HEK293 (cell line): ENCODE results near the gene CDCA5.

ENCODE experiments used
- CTCF ChIA-PET: fragments of 350-600 bp; formaldehyde crosslinking; extraction: SDS; loops from one replicate; lab custom pipeline; 2021; ENCODE audit warnings: antibody characterized with exemption; lab: Yijun Ruan, JAX
- POLR2A ChIA-PET: fragments of 300-600 bp; formaldehyde crosslinking; extraction: SDS; loops from one replicate; lab custom pipeline; 2020; ENCODE audit warnings: antibody characterized with exemption, inconsistent platforms; lab: Yijun Ruan, JAX
- H3K27ac ChIP-seq: fragments of 200-500 bp; sonication (Bioruptor generic); 2 replicates; pipeline ENCODE4 v1.5.1; 2014; ENCODE audit warnings: low read depth, low read length, control low read depth, inconsistent platforms; ENCODE audit errors: extremely low read depth
- H3K36me3 ChIP-seq, 2 experiments: fragments of 200-500 bp in 1 of 2; sonication (Bioruptor generic) in 1 of 2; 1 replicate in 1 of 2; 2 replicates in 1 of 2; pipeline ENCODE4 v1.5.1; 2014 to 2017; ENCODE audit warnings: inconsistent platforms in 2 of 2, low read length in 2 of 2; ENCODE audit not compliant: control insufficient read depth in 2 of 2, insufficient read depth in 1 of 2
- H3K4me1 ChIP-seq: fragments of 200-500 bp; sonication (Bioruptor generic); 2 replicates; pipeline ENCODE4 v1.5.1; 2014; ENCODE audit warnings: mild to moderate bottlenecking, low read length, inconsistent platforms; ENCODE audit not compliant: control insufficient read depth, insufficient read depth
- H3K4me3 ChIP-seq: 2 replicates; pipeline ENCODE4 v1.5.1; 2011; ENCODE audit warnings: low read depth, mild to moderate bottlenecking, control low read depth, low read length, moderate library complexity
- H3K9me3 ChIP-seq: fragments of 200-500 bp; sonication (Bioruptor generic); 2 replicates; pipeline ENCODE4 v1.5.1; 2014; ENCODE audit warnings: low read depth, low read length, inconsistent platforms; ENCODE audit not compliant: control insufficient read depth, insufficient read depth
- FEZF1 ChIP-seq: fragments of 450-650 bp; formaldehyde crosslinking; IDR thresholded peaks from 2 replicates; pipeline ENCODE4 v1.5.1; 2016; ENCODE audit warnings: missing biosample characterization, missing genetic modification characterization
- GFI1B ChIP-seq: fragments of 450-650 bp; formaldehyde crosslinking; IDR thresholded peaks from 2 replicates; pipeline ENCODE4 v1.5.1; 2016; ENCODE audit warnings: missing biosample characterization, missing genetic modification characterization
- INSM2 ChIP-seq: fragments of 450-650 bp; formaldehyde crosslinking; IDR thresholded peaks from 2 replicates; pipeline ENCODE4 v1.5.1; 2016; ENCODE audit warnings: missing biosample characterization, missing genetic modification characterization
- KLF16 ChIP-seq: fragments of 450-650 bp; formaldehyde crosslinking; IDR thresholded peaks from 2 replicates; pipeline ENCODE4 v1.5.1; 2017; ENCODE audit warnings: missing biosample characterization, missing genetic modification characterization
- SP2 ChIP-seq: fragments of 450-650 bp; formaldehyde crosslinking; IDR thresholded peaks from 2 replicates; pipeline ENCODE4 v1.5.1; 2016; ENCODE audit warnings: missing biosample characterization, missing genetic modification characterization
- ZBTB17 ChIP-seq: fragments of 450-650 bp; formaldehyde crosslinking; IDR thresholded peaks from 2 replicates; pipeline ENCODE4 v1.5.1; 2016; ENCODE audit warnings: missing biosample characterization, missing genetic modification characterization
- ZBTB20 ChIP-seq: fragments of 450-650 bp; formaldehyde crosslinking; IDR thresholded peaks from 2 replicates; pipeline ENCODE4 v1.5.1; 2016; ENCODE audit warnings: missing biosample characterization, missing genetic modification characterization
- ZNF140 ChIP-seq: fragments of 450-650 bp; formaldehyde crosslinking; IDR thresholded peaks from 2 replicates; pipeline ENCODE4 v1.5.1; 2016; ENCODE audit warnings: missing biosample characterization, missing genetic modification characterization
- ZNF202 ChIP-seq: fragments of 450-650 bp; formaldehyde crosslinking; IDR thresholded peaks from 2 replicates; pipeline ENCODE4 v1.5.1; 2016; ENCODE audit warnings: missing biosample characterization, missing genetic modification characterization, borderline replicate concordance
- ZNF248 ChIP-seq: fragments of 450-650 bp; formaldehyde crosslinking; IDR thresholded peaks from 2 replicates; pipeline ENCODE4 v1.5.1; 2017; ENCODE audit warnings: missing biosample characterization, missing genetic modification characterization
- ZNF274 ChIP-seq, 2 experiments: fragments of 200-500 bp in 1 of 2; fragments of 450-650 bp in 1 of 2; sonication (Bioruptor generic) in 1 of 2; formaldehyde crosslinking in 1 of 2; IDR thresholded peaks; 2 replicates each; pipeline versions ENCODE4 v1.5.1 to v1.6.1; 2014 to 2016; ENCODE audit warnings: borderline replicate concordance in 1 of 2, inconsistent platforms in 1 of 2, low read length in 1 of 2, missing biosample characterization in 1 of 2, missing genetic modification characterization in 1 of 2
- ZNF548 ChIP-seq: fragments of 450-650 bp; formaldehyde crosslinking; IDR thresholded peaks from 2 replicates; pipeline ENCODE4 v1.5.1; 2016; ENCODE audit warnings: missing biosample characterization, missing genetic modification characterization
- ZNF768 ChIP-seq: fragments of 450-650 bp; formaldehyde crosslinking; IDR thresholded peaks from 2 replicates; pipeline ENCODE4 v1.5.1; 2018; ENCODE audit warnings: missing biosample characterization, mild to moderate bottlenecking, missing genetic modification characterization
- ZNF843 ChIP-seq: fragments of 450-650 bp; formaldehyde crosslinking; IDR thresholded peaks from 2 replicates; pipeline ENCODE4 v1.5.1; 2016; ENCODE audit warnings: missing biosample characterization, missing genetic modification characterization
- TF ChIP-seq, protein P1 (sequence below): fragments of 450-650 bp; formaldehyde crosslinking; conservative IDR thresholded peaks from 2 replicates; pipeline ENCODE4 v1.5.1; 2016; ENCODE audit warnings: low read depth, missing biosample characterization, missing genetic modification characterization

The CDCA5 gene

GRCh38 chr11:65129649-65130441 is 46.0 kb upstream of the CDCA5 start (continued):
- TF ChIP-seq SP2 (tag by site-specific recombination), result 0 out of 2 replicates have a peak, but pooled peaks have one; percentile 4
- no peak for TF ChIP-seq GFI1B
- TF ChIP-seq, all 188 proteins: peak for 2

GRCh38 chr11:65128182-65129145 is 44.6 kb upstream of the CDCA5 start:
- TF ChIP-seq ZBTB20 (tag by site-specific recombination), result no peak
- TF ChIP-seq ZBTB17, result no peak
- no peak for TF ChIP-seq SP2 (tag by site-specific recombination)
- TF ChIP-seq ZNF202 (tag by site-specific recombination), result no peak
- TF ChIP-seq KLF16 (tag by site-specific recombination), result no peak
- TF ChIP-seq, protein P1, sequence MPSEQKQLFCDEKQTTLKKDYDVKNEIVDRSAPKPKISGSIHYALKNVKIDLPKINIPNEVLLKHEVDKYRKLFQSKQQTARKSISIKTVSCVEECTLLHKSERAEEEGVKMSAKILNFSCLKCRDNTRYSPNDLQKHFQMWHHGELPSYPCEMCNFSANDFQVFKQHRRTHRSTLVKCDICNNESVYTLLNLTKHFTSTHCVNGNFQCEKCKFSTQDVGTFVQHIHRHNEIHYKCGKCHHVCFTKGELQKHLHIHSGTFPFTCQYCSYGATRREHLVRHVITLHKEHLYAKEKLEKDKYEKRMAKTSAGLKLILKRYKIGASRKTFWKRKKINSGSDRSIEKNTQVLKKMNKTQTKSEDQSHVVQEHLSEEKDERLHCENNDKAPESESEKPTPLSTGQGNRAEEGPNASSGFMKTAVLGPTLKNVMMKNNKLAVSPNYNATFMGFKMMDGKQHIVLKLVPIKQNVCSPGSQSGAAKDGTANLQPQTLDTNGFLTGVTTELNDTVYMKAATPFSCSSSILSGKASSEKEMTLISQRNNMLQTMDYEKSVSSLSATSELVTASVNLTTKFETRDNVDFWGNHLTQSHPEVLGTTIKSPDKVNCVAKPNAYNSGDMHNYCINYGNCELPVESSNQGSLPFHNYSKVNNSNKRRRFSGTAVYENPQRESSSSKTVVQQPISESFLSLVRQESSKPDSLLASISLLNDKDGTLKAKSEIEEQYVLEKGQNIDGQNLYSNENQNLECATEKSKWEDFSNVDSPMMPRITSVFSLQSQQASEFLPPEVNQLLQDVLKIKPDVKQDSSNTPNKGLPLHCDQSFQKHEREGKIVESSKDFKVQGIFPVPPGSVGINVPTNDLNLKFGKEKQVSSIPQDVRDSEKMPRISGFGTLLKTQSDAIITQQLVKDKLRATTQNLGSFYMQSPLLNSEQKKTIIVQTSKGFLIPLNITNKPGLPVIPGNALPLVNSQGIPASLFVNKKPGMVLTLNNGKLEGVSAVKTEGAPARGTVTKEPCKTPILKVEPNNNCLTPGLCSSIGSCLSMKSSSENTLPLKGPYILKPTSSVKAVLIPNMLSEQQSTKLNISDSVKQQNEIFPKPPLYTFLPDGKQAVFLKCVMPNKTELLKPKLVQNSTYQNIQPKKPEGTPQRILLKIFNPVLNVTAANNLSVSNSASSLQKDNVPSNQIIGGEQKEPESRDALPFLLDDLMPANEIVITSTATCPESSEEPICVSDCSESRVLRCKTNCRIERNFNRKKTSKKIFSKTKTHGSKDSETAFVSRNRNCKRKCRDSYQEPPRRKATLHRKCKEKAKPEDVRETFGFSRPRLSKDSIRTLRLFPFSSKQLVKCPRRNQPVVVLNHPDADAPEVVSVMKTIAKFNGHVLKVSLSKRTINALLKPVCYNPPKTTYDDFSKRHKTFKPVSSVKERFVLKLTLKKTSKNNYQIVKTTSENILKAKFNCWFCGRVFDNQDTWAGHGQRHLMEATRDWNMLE (tag by site-specific recombination), result no peak
- no peak for TF ChIP-seq ZNF274 (IDR thresholded peaks at IDR 0.05; ENCODE audit: low read length)
- no peak for TF ChIP-seq ZNF274 (tag by site-specific recombination; IDR thresholded peaks at IDR 0.05; ENCODE audit: borderline replicate concordance)
- TF ChIP-seq ZNF248, result no peak
- TF ChIP-seq ZNF768 (tag by site-specific recombination), result no peak
- no peak for TF ChIP-seq ZNF843
- TF ChIP-seq ZNF548, result no peak
- TF ChIP-seq FEZF1, result no peak
- TF ChIP-seq INSM2 (tag by site-specific recombination), result no peak
- TF ChIP-seq ZNF140, result no peak
- H3K27ac ChIP-seq, result no peak overlapping the region
- peaks cover 0 to 94% of the 10 kb centered on the region in 2 experiments; a peak in 2 of 3 replicates for H3K36me3 ChIP-seq
- H3K4me3 ChIP-seq, result no peak overlapping the region
- no peaks in the 10 kb centered on the region; the same call in 1 of the 2 replicates for H3K4me1 ChIP-seq
- no peaks in the 10 kb centered on the region for H3K9me3 ChIP-seq
- ChIA-PET POLR2A (interaction anchor here (0.7 to 2.0 kb wide), 3 partner anchors 11 to 133 kb away, joined by 3 to 7 read pairs (median 4); partner anchors contain the start of genes CAPN1, POLA2 and ZNHIT2), CTCF (interaction anchor here (0.7 to 1.4 kb wide), 4 partner anchors 11 to 53 kb away, joined by 3 to 5 read pairs (median 4); partner anchors contain the start of genes CAPN1 and ZNHIT2)
